BLaER1 (cell line): ENCODE results near the gene IDH3A.

ENCODE experiments used
- H3K27ac ChIP-seq: shearing (Covaris generic); formaldehyde crosslinking; 2 replicates; pipeline ENCODE4 v1.8.1; 2022
- H3K27me3 ChIP-seq: shearing (Covaris generic); formaldehyde crosslinking; 2 replicates; pipeline ENCODE4 v1.8.1; 2022
- H3K36me3 ChIP-seq: shearing (Covaris generic); formaldehyde crosslinking; 2 replicates; pipeline ENCODE4 v1.8.1; 2022
- H3K4me1 ChIP-seq: shearing (Covaris generic); formaldehyde crosslinking; 2 replicates; pipeline ENCODE4 v1.8.1; 2022
- H3K4me2 ChIP-seq: shearing (Covaris generic); formaldehyde crosslinking; 2 replicates; pipeline ENCODE4 v1.8.1; 2022
- H3K4me3 ChIP-seq: shearing (Covaris generic); formaldehyde crosslinking; 2 replicates; pipeline ENCODE4 v1.8.1; 2022
- H3K9ac ChIP-seq: shearing (Covaris generic); formaldehyde crosslinking; 2 replicates; pipeline ENCODE4 v1.8.1; 2022
- H3K9me3 ChIP-seq: shearing (Covaris generic); formaldehyde crosslinking; 2 replicates; pipeline ENCODE4 v1.8.1; 2022
- H4K20me1 ChIP-seq: shearing (Covaris generic); formaldehyde crosslinking; 2 replicates; pipeline ENCODE4 v1.8.1; 2022
- Cebpa-rat ChIP-seq: shearing (Covaris generic); IDR thresholded peaks from 2 replicates; pipeline ENCODE4 v1.8.1; 2022

IDH3A gene

DNA sequence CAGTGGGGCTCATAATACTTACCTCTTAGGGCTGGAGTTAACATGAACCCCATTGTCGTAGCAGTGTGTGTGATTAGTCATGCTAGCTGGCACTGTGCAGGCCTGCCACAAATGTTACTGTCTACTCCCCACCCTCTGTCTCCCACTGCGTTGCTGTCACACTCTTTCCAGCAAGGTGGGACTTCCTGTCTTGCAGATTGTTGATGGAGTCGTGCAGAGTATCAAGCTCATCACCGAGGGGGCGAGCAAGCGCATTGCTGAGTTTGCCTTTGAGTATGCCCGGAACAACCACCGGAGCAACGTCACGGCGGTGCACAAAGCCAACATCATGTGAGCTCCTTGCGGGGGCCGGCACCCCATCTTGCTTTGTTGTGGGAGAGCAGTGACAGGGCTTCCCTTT is 12.9 kb downstream of the IDH3A start:
- Histone ChIP-seq H3K27ac (no peak overlapping the region), H3K4me3 (no peak overlapping the region), H3K4me2 (no peak overlapping the region), H3K9ac (no peak overlapping the region), H3K9me3 (no peaks in the 10 kb centered on the region), H3K27me3 (no peaks in the 10 kb centered on the region), H4K20me1 (no peaks in the 10 kb centered on the region), H3K4me1 (no peaks in the 10 kb centered on the region), H3K36me3 (peaks cover 86% of the 10 kb centered on the region)
- TF ChIP-seq Cebpa-rat = no peak

DNA sequence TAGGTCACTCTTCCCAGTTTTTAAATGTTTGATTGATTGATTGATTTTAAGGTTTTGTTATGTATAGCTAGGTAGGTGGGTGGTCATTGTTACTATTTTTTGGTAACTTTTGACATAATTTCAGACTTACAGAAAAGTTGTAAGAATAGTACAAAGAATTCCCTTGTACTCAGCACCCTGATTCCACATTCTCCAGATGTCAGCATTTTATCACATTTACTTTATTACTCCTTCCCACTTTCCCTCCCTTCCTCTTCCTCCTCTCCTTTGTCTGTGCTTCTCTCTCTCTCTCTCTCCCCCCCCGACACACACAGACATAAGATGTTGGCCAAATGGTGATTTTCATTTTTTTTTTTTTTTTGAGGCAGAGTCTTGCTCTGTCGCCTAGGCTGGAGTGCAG is 14.8 kb downstream of the IDH3A start:
- TF ChIP-seq Cebpa-rat = no peak
- no peaks in the 10 kb centered on the region for H4K20me1 ChIP-seq
- H3K9me3 ChIP-seq = no peaks in the 10 kb centered on the region
- H3K9ac ChIP-seq = no peak overlapping the region
- H3K36me3 ChIP-seq = peaks cover 91% of the 10 kb centered on the region
- no peaks in the 10 kb centered on the region for H3K4me1 ChIP-seq
- H3K4me2 ChIP-seq = no peak overlapping the region
- no peaks in the 10 kb centered on the region for H3K27me3 ChIP-seq
- no peak overlapping the region for H3K4me3 ChIP-seq
- H3K27ac ChIP-seq = no peak overlapping the region

DNA sequence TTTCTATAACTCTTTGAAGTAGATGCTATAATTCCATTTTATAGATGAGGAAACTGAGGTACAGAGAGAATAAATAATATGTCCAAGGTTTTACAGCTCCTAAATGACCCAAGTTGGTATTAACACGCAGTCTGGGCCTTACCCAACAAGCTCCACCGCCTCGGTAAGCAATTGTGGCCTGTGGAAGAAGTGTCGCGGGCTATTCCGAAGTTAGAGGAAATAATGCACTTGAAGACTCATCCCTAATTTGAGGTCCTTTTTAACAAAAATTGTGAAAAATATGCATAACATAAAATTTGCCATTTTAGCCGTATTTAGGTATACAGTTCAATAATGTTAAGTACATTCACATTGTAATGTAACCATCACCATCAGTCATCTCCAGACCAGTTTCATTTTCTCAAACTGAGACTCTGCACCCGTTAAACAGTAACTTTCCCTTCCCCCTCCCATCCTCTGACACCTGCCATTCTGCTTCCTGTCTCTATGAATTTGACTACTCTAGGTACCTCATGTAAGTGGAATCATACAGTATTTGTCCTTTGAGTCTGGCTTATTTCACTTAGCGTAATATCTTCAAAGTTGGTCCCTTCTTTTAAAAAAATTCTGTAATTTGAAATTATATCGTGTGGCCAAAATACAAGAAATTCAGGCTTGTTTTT is 18.2 kb downstream of the IDH3A start:
- Histone ChIP-seq H3K4me1 (0 out of 2 replicates have a peak, but pooled peaks cover 4% of the 10 kb centered on the region), H3K36me3 (peaks cover 88% of the 10 kb centered on the region), H3K4me2 (no peak overlapping the region), H4K20me1 (no peaks in the 10 kb centered on the region), H3K9ac (no peak overlapping the region), H3K27ac (no peak overlapping the region), H3K9me3 (peaks cover 3% of the 10 kb centered on the region; the same call in 1 of the 2 replicates), H3K4me3 (no peak overlapping the region), H3K27me3 (no peaks in the 10 kb centered on the region)
- TF ChIP-seq Cebpa-rat = no peak

GRCh38 chr15:78168608-78169007 is 19.4 kb downstream of the IDH3A start:
- H3K9me3 ChIP-seq = peaks cover 3% of the 10 kb centered on the region; the same call in 1 of the 2 replicates
- no peak overlapping the region for H3K4me2 ChIP-seq
- H3K27me3 ChIP-seq = no peaks in the 10 kb centered on the region
- no peak overlapping the region for H3K27ac ChIP-seq
- TF ChIP-seq Cebpa-rat = no peak
- no peaks in the 10 kb centered on the region for H4K20me1 ChIP-seq
- peaks cover 16% of the 10 kb centered on the region for H3K4me1 ChIP-seq
- H3K9ac ChIP-seq = no peak overlapping the region
- no peak overlapping the region for H3K4me3 ChIP-seq
- peaks cover 82% of the 10 kb centered on the region for H3K36me3 ChIP-seq

DNA sequence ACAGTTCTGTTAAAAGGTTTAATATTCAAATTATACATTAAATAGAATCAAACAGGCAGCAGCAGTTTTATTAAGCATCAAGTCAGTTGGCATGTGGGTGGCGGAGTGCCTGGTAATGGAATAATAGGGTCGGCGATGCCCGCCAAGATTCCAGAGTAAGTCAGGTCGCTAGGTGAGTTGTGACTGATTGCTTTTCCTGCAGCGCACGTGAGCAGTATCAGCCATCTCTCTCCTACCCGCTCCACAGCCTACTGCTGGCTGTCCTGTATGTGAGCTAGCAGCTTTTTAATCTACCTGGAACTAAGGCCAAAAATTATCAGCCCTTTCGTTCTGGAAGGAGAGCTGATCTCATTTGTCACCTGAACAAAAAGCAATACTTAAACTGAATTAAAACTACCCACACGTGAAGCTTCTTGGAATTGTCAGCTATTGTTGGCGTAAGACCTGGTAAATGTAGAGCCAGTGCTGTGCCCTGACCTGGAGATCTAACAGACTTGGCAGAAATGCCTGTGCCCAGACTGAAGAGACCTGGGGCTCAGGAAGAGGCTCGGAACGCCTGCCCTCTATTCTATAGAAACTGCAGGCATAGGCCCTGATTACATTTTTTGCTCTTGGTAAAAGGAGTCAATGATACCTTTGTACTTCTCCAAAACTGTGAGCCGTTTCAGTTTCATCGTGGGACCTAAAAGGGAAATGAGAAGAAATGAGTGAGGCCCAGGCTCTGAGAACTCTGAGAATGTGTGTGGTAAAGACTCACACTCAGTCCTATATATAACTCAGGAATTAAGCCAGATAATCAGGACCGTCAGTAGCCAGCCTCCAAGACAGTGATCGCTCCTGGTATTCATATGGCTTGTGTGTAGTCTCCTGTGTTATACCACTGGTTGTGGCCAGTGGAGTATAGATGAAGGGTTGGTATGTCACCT is 21.9 kb downstream of the IDH3A start:
- Histone ChIP-seq H3K36me3 (peaks cover 61% of the 10 kb centered on the region), H3K27me3 (no peaks in the 10 kb centered on the region), H3K4me2 (no peak overlapping the region), H3K4me1 (peaks cover 36% of the 10 kb centered on the region), H3K9me3 (peaks cover 3% of the 10 kb centered on the region; the same call in 1 of the 2 replicates), H3K27ac (no peak overlapping the region), H3K9ac (no peak overlapping the region), H4K20me1 (no peaks in the 10 kb centered on the region), H3K4me3 (no peak overlapping the region)
- no peak for TF ChIP-seq Cebpa-rat

DNA sequence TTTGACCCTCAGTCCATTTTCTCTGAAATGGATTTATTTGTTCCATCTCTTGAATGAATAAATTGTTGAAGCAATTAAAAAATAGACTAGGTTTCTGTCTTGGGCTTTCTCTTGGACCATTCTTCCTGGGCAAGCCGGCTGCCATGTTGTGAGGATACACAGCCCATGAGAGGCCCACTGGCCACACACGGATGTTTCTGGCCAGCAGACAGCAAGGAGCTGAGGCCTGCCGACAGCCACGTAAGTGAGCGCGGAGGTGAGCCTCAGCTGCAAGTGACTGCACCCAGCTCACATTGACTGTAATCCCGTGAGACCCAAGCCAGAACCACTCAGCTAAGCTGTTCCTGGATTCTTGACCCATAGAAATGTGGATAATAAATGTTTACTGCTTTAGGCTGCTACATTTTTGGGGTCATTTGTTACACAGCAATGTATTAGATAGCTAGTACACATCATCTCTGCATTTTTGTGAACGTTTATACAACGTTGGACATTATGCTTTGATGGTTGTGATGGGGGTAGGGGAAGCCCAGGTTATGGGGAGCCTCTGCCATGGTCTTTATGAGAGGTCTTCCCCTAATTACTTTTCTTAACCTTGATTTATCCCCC is 22.8 kb downstream of the IDH3A start:
- Histone ChIP-seq H3K9me3 (peaks cover 3% of the 10 kb centered on the region; the same call in 1 of the 2 replicates), H3K27ac (no peak overlapping the region), H3K27me3 (no peaks in the 10 kb centered on the region), H3K4me3 (no peak overlapping the region), H4K20me1 (no peaks in the 10 kb centered on the region), H3K4me1 (peaks cover 36% of the 10 kb centered on the region), H3K4me2 (no peak overlapping the region), H3K9ac (no peak overlapping the region), H3K36me3 (peaks cover 52% of the 10 kb centered on the region)
- TF ChIP-seq Cebpa-rat = no peak

DNA sequence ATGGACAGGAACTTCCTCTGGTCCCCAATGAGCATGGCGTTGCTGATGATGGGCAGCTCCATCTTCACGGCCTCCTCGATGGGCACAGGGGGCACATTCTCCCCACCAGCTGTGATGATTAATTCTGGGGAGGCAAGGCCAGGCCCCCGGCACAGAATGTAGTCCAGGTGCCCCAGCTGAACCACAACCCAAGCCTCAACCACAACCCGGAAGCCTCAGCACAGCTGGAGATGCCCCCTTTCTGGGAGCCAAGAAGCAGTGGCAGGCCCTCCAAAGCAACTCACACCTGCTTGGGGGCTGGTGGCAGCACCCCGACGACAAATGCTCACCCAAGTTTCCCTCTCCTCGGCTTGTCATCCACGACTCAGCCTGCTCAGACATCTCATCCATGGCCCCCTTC is 25.2 kb downstream of the IDH3A start:
- Histone ChIP-seq H3K9ac (no peak overlapping the region), H3K27me3 (no peaks in the 10 kb centered on the region), H3K4me2 (peak overlapping the region; percentile 77), H3K4me1 (peaks cover 36% of the 10 kb centered on the region), H3K27ac (peak overlapping the region; percentile 62), H3K36me3 (peaks cover 32% of the 10 kb centered on the region), H4K20me1 (no peaks in the 10 kb centered on the region), H3K4me3 (no peak overlapping the region), H3K9me3 (peaks cover 3% of the 10 kb centered on the region; the same call in 1 of the 2 replicates)
- no peak for TF ChIP-seq Cebpa-rat

- H3K4me3 ChIP-seq = no peak overlapping the region
- no peak overlapping the region for H3K27ac ChIP-seq
- peak overlapping the region; percentile 77 for H3K4me2 ChIP-seq
- no peaks in the 10 kb centered on the region for H3K27me3 ChIP-seq
- no peak for TF ChIP-seq Cebpa-rat
- peaks cover 24% of the 10 kb centered on the region for H3K36me3 ChIP-seq
- H3K9ac ChIP-seq = no peak overlapping the region
- H3K9me3 ChIP-seq = peaks cover 3% of the 10 kb centered on the region; the same call in 1 of the 2 replicates
- H4K20me1 ChIP-seq = no peaks in the 10 kb centered on the region
- H3K4me1 ChIP-seq = peaks cover 36% of the 10 kb centered on the region
Observed at GRCh38 chr15:78175330-78175729, 26.2 kb downstream of the IDH3A start.

DNA sequence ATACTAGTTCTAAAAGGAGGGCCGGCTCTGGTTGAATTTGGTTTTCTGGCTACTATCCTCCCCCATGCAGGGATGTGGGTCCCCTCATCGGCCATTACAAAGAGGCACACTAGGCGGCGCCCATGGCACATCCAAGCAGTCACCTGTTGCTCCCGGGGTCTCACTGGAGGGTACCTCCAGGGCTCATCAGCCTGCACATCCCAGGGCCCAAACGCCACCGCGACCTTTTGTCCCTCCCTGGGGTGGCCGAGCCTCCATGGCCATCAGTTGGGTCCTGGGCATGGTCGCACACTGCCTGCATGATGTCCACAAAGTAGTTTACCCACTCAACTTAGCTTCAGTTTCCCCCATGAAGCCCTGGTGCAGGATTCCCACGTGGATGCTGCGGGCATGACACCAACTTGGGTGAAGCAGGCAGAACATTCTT is 28.3 kb downstream of the IDH3A start:
- Histone ChIP-seq H3K27ac (no peak overlapping the region), H4K20me1 (no peaks in the 10 kb centered on the region), H3K4me2 (no peak overlapping the region), H3K27me3 (no peaks in the 10 kb centered on the region), H3K4me1 (peaks cover 32% of the 10 kb centered on the region), H3K9ac (no peak overlapping the region), H3K4me3 (no peak overlapping the region), H3K36me3 (peaks cover 3% of the 10 kb centered on the region), H3K9me3 (no peaks in the 10 kb centered on the region)
- TF ChIP-seq Cebpa-rat = no peak
